GM06990 (cell line): ENCODE data around the gene CEBPA.

Experiments
- DNase-seq: peaks from one replicate; pipeline ENCODE4 v3.0.0-alpha.2; 2011; ENCODE audit not compliant: insufficient read length; ENCODE audit errors: extremely low read depth
- H3K27me3 ChIP-seq: replicated peaks from 2 replicates; pipeline ENCODE4 v1.6.0; 2011; ENCODE audit warnings: low read length; ENCODE audit not compliant: control insufficient read depth, insufficient read depth
- H3K36me3 ChIP-seq: 2 replicates; pipeline ENCODE4 v1.5.1; 2011; ENCODE audit warnings: low read length; ENCODE audit not compliant: control insufficient read depth, insufficient read depth
- H3K4me3 ChIP-seq: replicated peaks from 2 replicates; pipeline ENCODE4 v1.5.1; 2011; ENCODE audit warnings: low read depth, mild to moderate bottlenecking, control low read depth, low read length
- TF ChIP-seq, protein P1 (sequence below): IDR thresholded peaks from 2 replicates; pipeline ENCODE4 v1.5.1; 2011; ENCODE audit warnings: low read length, control low read depth, mild to moderate bottlenecking, inconsistent platforms; ENCODE audit not compliant: insufficient read depth, poor library complexity, severe bottlenecking

CEBPA gene

DNA sequence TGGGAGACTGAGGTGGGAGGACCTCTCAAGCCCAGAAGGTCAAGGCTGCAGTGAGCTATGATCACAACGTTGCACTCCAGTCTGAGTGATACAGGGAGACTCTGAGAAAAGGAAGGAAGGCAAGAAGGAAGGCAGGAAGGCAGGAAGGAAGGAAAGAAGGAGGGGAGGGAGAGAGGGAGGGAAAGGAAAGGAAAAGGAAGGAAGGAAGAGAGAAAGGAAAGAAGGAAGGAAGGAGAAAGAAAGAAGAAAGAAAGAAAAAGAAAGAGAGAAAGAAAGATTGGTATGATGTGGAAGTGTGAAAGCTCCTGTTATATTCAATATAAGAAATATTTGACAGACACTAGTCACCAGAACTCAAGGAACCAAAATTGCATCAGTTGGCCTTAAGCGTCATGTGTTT is 38.7 kb upstream of the CEBPA start:
- TF ChIP-seq, protein P1, sequence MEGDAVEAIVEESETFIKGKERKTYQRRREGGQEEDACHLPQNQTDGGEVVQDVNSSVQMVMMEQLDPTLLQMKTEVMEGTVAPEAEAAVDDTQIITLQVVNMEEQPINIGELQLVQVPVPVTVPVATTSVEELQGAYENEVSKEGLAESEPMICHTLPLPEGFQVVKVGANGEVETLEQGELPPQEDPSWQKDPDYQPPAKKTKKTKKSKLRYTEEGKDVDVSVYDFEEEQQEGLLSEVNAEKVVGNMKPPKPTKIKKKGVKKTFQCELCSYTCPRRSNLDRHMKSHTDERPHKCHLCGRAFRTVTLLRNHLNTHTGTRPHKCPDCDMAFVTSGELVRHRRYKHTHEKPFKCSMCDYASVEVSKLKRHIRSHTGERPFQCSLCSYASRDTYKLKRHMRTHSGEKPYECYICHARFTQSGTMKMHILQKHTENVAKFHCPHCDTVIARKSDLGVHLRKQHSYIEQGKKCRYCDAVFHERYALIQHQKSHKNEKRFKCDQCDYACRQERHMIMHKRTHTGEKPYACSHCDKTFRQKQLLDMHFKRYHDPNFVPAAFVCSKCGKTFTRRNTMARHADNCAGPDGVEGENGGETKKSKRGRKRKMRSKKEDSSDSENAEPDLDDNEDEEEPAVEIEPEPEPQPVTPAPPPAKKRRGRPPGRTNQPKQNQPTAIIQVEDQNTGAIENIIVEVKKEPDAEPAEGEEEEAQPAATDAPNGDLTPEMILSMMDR: no peak
- Histone ChIP-seq H3K4me3 (no peak overlapping the region), H3K36me3 (no peaks in the 10 kb centered on the region), H3K27me3 (no peaks in the 10 kb centered on the region)
- DNase-seq: no peak

DNA sequence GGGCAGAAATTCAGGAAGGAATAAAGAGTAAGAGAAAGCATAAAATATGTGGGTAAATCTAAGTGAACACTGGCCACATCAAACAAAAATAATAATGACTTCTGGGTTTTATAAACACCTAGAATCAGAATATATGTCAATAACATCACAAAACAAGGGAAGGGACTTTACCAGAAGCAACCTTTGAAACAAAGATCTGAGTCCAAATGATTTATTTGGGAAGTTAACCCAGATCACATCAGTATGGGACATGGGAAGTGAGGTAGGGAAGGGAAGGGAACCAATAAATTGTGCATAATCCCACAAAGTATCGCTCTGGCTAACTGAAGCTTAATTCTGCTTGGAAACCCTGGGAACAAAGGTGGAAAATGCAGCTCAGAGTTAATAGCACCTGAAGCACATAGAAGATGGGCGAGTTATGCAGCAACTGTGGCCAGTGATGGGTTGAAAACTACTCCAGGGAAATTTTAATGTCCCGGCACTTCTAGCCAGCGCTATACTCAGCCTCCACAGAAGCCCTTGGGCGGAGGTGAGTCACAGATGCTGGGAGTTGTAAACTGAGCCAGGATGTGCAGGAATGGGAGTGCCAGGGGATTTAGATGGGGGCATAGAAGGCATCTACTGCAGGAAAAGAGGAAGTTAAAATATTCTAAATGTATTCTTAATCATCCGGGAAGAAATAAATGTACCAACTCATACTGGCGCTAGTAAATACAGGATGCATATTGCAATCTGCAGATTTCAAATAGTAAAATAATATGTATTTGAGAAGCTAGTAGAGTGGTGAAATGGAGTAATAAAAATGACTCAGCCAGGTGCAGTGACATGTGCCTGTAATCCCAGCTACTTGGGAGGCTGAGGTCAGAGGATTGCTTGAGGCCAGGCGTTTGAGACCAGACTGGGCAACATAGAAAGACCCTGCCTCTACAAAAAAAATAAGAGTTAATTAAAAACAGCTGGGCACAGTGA is 37.0 kb upstream of the CEBPA start:
- H3K27me3 ChIP-seq: no peaks in the 10 kb centered on the region
- H3K4me3 ChIP-seq: no peak overlapping the region
- no peak for DNase-seq
- TF ChIP-seq, protein P1: no peak
- H3K36me3 ChIP-seq: no peaks in the 10 kb centered on the region

DNA sequence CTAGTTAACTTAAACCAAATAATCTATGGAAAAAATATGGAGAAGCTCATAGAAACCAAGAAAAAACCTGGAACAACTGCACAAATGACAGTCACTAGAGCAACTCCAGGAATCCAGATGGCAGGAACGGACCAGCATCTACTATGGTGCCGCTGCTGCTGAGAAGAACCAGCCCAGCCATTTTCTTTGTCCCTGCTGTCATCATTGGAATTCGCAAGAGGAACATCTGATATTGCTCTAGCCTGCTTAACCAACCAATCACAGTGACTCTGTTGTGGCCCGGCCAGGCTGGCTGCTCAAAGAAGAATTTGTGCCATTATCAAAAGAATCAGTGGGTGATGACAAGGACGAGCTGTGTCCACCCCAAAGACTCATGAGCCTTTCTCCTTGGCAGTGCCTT is 33.1 kb upstream of the CEBPA start:
- H3K4me3 ChIP-seq: no peak overlapping the region
- H3K27me3 ChIP-seq: no peaks in the 10 kb centered on the region
- TF ChIP-seq, protein P1: no peak
- no peaks in the 10 kb centered on the region for H3K36me3 ChIP-seq
- DNase-seq: no peak

DNA sequence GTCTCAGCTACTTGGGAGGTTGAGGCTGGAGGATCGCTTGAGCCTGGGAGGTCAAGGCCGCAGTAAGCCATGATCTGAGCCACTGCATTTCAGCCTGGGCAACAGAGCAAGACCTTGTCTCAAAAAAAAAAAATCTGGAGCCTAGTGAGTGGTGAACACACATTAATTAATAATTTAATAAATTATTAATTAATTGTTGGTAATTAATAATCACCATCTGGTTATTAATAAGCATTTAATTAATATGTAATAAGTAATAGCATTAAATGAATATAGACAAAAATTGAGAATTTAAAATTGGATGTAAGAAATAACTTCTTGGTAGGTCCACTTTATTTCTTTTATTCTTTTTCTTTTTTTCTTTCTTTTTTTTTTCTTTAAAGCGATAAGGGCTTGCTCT is 31.9 kb upstream of the CEBPA start:
- Histone ChIP-seq H3K4me3 (no peak overlapping the region), H3K27me3 (no peaks in the 10 kb centered on the region; the same call in 1 of the 2 replicates), H3K36me3 (no peaks in the 10 kb centered on the region)
- DNase-seq: no peak
- TF ChIP-seq, protein P1: no peak

DNA sequence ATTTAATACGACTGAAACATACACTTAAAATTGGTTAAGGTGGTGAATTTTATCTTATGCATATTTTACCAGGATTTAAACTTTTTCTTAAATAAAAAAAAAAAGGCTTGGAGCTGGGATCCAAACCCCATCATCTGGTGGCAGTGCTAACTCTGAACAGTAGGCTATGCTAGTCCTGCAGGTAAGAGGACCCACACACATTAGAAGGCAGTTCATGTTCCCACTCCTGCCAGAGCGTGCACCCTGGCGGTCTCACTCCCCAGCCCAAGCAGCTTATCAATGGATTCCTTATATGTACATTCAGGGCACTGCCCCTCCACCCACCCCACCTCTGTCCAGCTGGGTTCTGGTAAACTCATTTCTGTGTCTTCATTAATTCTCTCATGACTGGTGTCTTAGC is 31.3 kb upstream of the CEBPA start:
- Histone ChIP-seq H3K36me3 (no peaks in the 10 kb centered on the region), H3K4me3 (no peak overlapping the region), H3K27me3 (no peaks in the 10 kb centered on the region; the same call in 1 of the 2 replicates)
- TF ChIP-seq, protein P1: no peak
- DNase-seq: no peak
